Psoas muscle (tissue), 8 donors: ENCODE measurements around the gene SRGN. TPM values are rescaled to one million over a fixed set of nuclear protein-coding genes. Genes with fewer than 3 reads are reported as not detected.
"Not testable (repeated sequence)": the region's sequence is repeated elsewhere in the genome, so short reads cannot be mapped to it uniquely, and the experiment has no call there.

Experiments used
- ATAC-seq, 4 donors: fragments of 200-7000 bp; cut with Tn5 transposase; one replicate each; pipeline ENCODE4 v1.9.1; 2020; ENCODE audit warnings: moderate library complexity in 3 of 4, mild to moderate bottlenecking in 2 of 4
- DNase-seq, 2 donors: peaks; one replicate each; pipeline ENCODE4 v3.0.0-alpha.2; 2020
- H3K27ac ChIP-seq: fragments of 200-600 bp; one replicate; pipeline ENCODE4 v1.8.0; 2022
- H3K27me3 ChIP-seq, 3 donors: fragments of 200-600 bp in 1 of 3; one replicate each; pipeline versions ENCODE4 v1.6.1 to v1.8.0; 2013 to 2022; ENCODE audit warnings: low read length in 2 of 3, mild to moderate bottlenecking in 2 of 3, moderate library complexity in 1 of 3; ENCODE audit not compliant: insufficient read depth in 3 of 3
- H3K36me3 ChIP-seq, 2 donors: fragments of 200-600 bp in 1 of 2; one replicate each; pipeline versions ENCODE4 v1.6.1 to v1.8.0; 2013 to 2022; ENCODE audit warnings: low read depth in 1 of 2, mild to moderate bottlenecking in 1 of 2, moderate library complexity in 1 of 2; ENCODE audit not compliant: insufficient read depth in 1 of 2
- H3K4me1 ChIP-seq: fragments of 200-600 bp; one replicate; pipeline ENCODE4 v1.8.0; 2022
- H3K4me3 ChIP-seq: fragments of 200-600 bp; one replicate; pipeline ENCODE4 v1.8.0; 2022; ENCODE audit warnings: mild to moderate bottlenecking
- H3K9me3 ChIP-seq: fragments of 200-600 bp; one replicate; pipeline ENCODE4 v1.8.0; 2022
- CTCF ChIP-seq: fragments of 200-600 bp; IDR thresholded peaks from one replicate; pipeline ENCODE4 v1.8.0; 2022; ENCODE audit warnings: antibody characterized with exemption
- WGBS, 3 donors: extraction: QIAGEN DNeasy Blood & Tissue Kit; methylation state at CpG; one replicate each; pipeline versions ENCODE4 v1.1.6 to v1.1.7; 2013; 5-methylcytosine and 5-hydroxymethylcytosine counted together
- intact Hi-C, 2 donors: fragments of 100-400 bp; cut with DNase I; formaldehyde crosslinking; loops; one replicate each; pipeline versions ENCODE4 v1.11.0 to v1.14.2; 2022
- long read RNA-seq, 2 donors: library from polyadenylated mRNA; unstranded; transcript quantifications; one replicate each; pipeline ENCODE4 v2.0.0, GENCODE V29; 2021
- polyA plus RNA-seq, 3 donors: library from polyadenylated mRNA; stranded (reverse); fragments of 200-250 nt; gene quantifications; one replicate each; pipeline ENCODE4 v1.2.3, GENCODE V29; 2013
- total RNA-seq, 4 donors: library from RNA; stranded (reverse); fragmentation: NEBNext Ultra II Directional in 2 of 4; extraction: Animal tissue kit (Norgen Biotek cat#: 25700) in 2 of 4; gene quantifications; one replicate each; pipeline versions ENCODE4 v1.2.1 to v1.2.4, GENCODE V29; 2021 to 2023
- donor health status: healthy with polysubstance abuse.
- donor health status: DM: no; HTN: no; CAD: no; lungs with moderate emphysema.
- donor health status: Bipolar disorder and iron deficiency.
- donor health status: healthy.
- donor health status: DM: yes; HTN: yes; CAD: no.
- donor health status: DM: no; HTN: no; CAD: no.
- donor health status: DM: no; HTN: no; CAD: no.
- donor health status: DM: yes; HTN: yes; CAD: no.

Gene SRGN
- total RNA-seq (10 to 100 TPM; 27.8 to 43.4 (median 30.5) TPM), polyA plus RNA-seq (10 to 100 TPM; 30.2 to 54.0 (median 33.2) TPM)
- long read RNA-seq, donor 1, transcript SRGN-201 (3 exons, 1,208 nt): major isoform, 8 of 10 reads
- long read RNA-seq, donor 1, partial matches to known transcripts: 0 of 10 reads
- long read RNA-seq, donor 1, other reads (novel, unspliced or antisense): 2 of 10 reads
- long read RNA-seq, donor 2, transcript SRGN-201 (3 exons, 1,208 nt): major isoform, 7 of 9 reads
- long read RNA-seq, donor 2, partial matches to known transcripts: 0 of 9 reads
- long read RNA-seq, donor 2, other reads (novel, unspliced or antisense): 2 of 9 reads

GRCh38 chr10:69087590-69088470 lies at the start of gene SRGN:
SRGN (plus strand) TSS chr10:69088103; CDS start chr10:69088158, 55 bp downstream.
- peak; percentile 34 to 81 (median 64) for ATAC-seq
- Histone ChIP-seq H3K36me3 (no peaks in the 10 kb centered on the region), H3K27ac (peak within 1 kb of the TSS; percentile 83), H3K4me1 (peaks cover 2% of the 10 kb centered on the region), H3K9me3 (no peaks in the 10 kb centered on the region), H3K27me3 (no peaks in the 10 kb centered on the region), H3K4me3 (peak within 1 kb of the TSS; percentile 64)
- TF ChIP-seq CTCF: no peak
- intact Hi-C loops: loop anchor here in 1 of 2 donors (5.0 kb wide), 1 partner anchor 36 kb away; no protein-coding TSS in a partner anchor
- DNase-seq: peak; percentile 31 to 58
- 49 to 54% (median 52%) methylated on average over 10 of the region's 10 CpGs for WGBS, 3 donors

- intact Hi-C loops, H3K4me3 ChIP-seq, ATAC-seq, DNase-seq, H3K27ac ChIP-seq, H3K4me1 ChIP-seq, H3K36me3 ChIP-seq, H3K27me3 ChIP-seq, H3K9me3 ChIP-seq: not testable (repeated sequence)
- WGBS, 3 donors: 65 to 70% (median 68%) methylated on average over 5 of the region's 5 CpGs
These were observed 47.0 kb upstream of the SRGN start for GRCh38 chr10:69040904-69041303.

GRCh38 chr10:69042417-69042816 lies 45.5 kb upstream of the SRGN start:
- Histone ChIP-seq H3K4me1 (no peaks in the 10 kb centered on the region), H3K27ac (no peak overlapping the region), H3K27me3 (no peaks in the 10 kb centered on the region), H3K4me3 (no peak overlapping the region), H3K9me3 (no peaks in the 10 kb centered on the region), H3K36me3 (no peaks in the 10 kb centered on the region)
- ATAC-seq (no peak), DNase-seq (no peak)
- intact Hi-C loops: no loop called here
- 76 to 84% (median 76%) methylated on average over 5 of the region's 5 CpGs for WGBS, 3 donors
- TF ChIP-seq CTCF: no peak

GRCh38 chr10:69042838-69043237 lies 45.1 kb upstream of the SRGN start:
- Histone ChIP-seq H3K9me3 (no peaks in the 10 kb centered on the region), H3K4me3 (no peak overlapping the region), H3K36me3 (no peaks in the 10 kb centered on the region), H3K4me1 (no peaks in the 10 kb centered on the region), H3K27ac (no peak overlapping the region), H3K27me3 (no peaks in the 10 kb centered on the region)
- no peak for DNase-seq
- no peak for ATAC-seq
- no peak for TF ChIP-seq CTCF
- intact Hi-C loops: no loop called here
- 87 to 93% (median 93%) methylated on average over 6 of the region's 6 CpGs for WGBS, 3 donors

GRCh38 chr10:69043931-69044531 lies 43.9 kb upstream of the SRGN start:
- no peak for TF ChIP-seq CTCF
- Histone ChIP-seq H3K36me3 (no peaks in the 10 kb centered on the region), H3K27ac (no peak overlapping the region), H3K4me3 (no peak overlapping the region), H3K4me1 (no peaks in the 10 kb centered on the region), H3K9me3 (no peaks in the 10 kb centered on the region), H3K27me3 (no peaks in the 10 kb centered on the region)
- DNase-seq (no peak), ATAC-seq (peak in 1 of 4 donors; percentile 26)
- intact Hi-C loops: no loop called here
- WGBS, 3 donors: 71 to 79% (median 71%) methylated on average over 10 of the region's 10 CpGs
